Trophoblast cell (in vitro differentiated cells and primary cell): Measurements from ENCODE around the gene NUP205.

ENCODE experiments used
- DNase-seq, 2 donors: peaks; one replicate each; pipeline ENCODE4 v3.0.0-alpha.2; 2016
- H2AFZ ChIP-seq: 2 replicates; pipeline ENCODE4 v1.6.1; 2013; ENCODE audit warnings: low read length, moderate library complexity, mild to moderate bottlenecking; ENCODE audit not compliant: insufficient read depth, poor library complexity
- H2AK5ac ChIP-seq: 2 replicates; pipeline ENCODE4 v1.6.1; 2013; ENCODE audit warnings: mild to moderate bottlenecking, low read length
- H2BK120ac ChIP-seq: 2 replicates; pipeline ENCODE4 v1.6.1; 2013; ENCODE audit warnings: low read length, mild to moderate bottlenecking, moderate library complexity; ENCODE audit not compliant: insufficient read depth, poor library complexity
- H2BK12ac ChIP-seq: 2 replicates; pipeline ENCODE4 v1.6.1; 2013; ENCODE audit warnings: mild to moderate bottlenecking, low read length, moderate library complexity
- H2BK5ac ChIP-seq: 2 replicates; pipeline ENCODE4 v1.6.1; 2013; ENCODE audit warnings: low read length, low read depth, moderate library complexity, mild to moderate bottlenecking; ENCODE audit not compliant: poor library complexity
- H3K14ac ChIP-seq: 2 replicates; pipeline ENCODE4 v1.6.1; 2013; ENCODE audit warnings: mild to moderate bottlenecking, low read length
- H3K18ac ChIP-seq: 2 replicates; pipeline ENCODE4 v1.6.1; 2013; ENCODE audit warnings: mild to moderate bottlenecking, low read length
- H3K23ac ChIP-seq: 2 replicates; pipeline ENCODE4 v1.6.1; 2013; ENCODE audit warnings: low read length
- H3K27ac ChIP-seq: 2 replicates; pipeline ENCODE4 v1.5.1; 2013; ENCODE audit warnings: low read depth, mild to moderate bottlenecking, inconsistent platforms, low read length, moderate library complexity
- H3K27me3 ChIP-seq: 2 replicates; pipeline ENCODE4 v1.6.1; 2013; ENCODE audit warnings: inconsistent platforms, mild to moderate bottlenecking, low read length, moderate library complexity; ENCODE audit not compliant: insufficient read depth
- H3K36me3 ChIP-seq, 2 experiments: 1 replicate in 1 of 2; 2 replicates in 1 of 2; pipeline ENCODE4 v1.6.1; 2013; ENCODE audit warnings: low read length in 2 of 2, mild to moderate bottlenecking in 2 of 2, moderate library complexity in 1 of 2; ENCODE audit not compliant: insufficient read depth in 2 of 2, control insufficient read depth in 1 of 2
- H3K4ac ChIP-seq: 2 replicates; pipeline ENCODE4 v1.6.1; 2013; ENCODE audit warnings: low read depth, mild to moderate bottlenecking, low read length, moderate library complexity
- H3K4me1 ChIP-seq, 2 experiments: 1 replicate in 1 of 2; 2 replicates in 1 of 2; pipeline ENCODE4 v1.6.1; 2013; ENCODE audit warnings: low read length in 2 of 2, mild to moderate bottlenecking in 2 of 2, moderate library complexity in 1 of 2; ENCODE audit not compliant: insufficient read depth in 2 of 2, control insufficient read depth in 1 of 2
- H3K4me2 ChIP-seq: 2 replicates; pipeline ENCODE4 v1.6.1; 2013; ENCODE audit warnings: inconsistent platforms, mild to moderate bottlenecking, low read length, moderate library complexity
- H3K4me3 ChIP-seq: 2 replicates; pipeline ENCODE4 v1.5.1; 2013; ENCODE audit warnings: mild to moderate bottlenecking, low read depth, low read length, inconsistent platforms
- H3K79me1 ChIP-seq: one replicate; pipeline ENCODE4 v1.6.1; 2013; ENCODE audit warnings: low read length
- H3K79me2 ChIP-seq: 2 replicates; pipeline ENCODE4 v1.6.1; 2013; ENCODE audit warnings: low read length, mild to moderate bottlenecking; ENCODE audit not compliant: control insufficient read depth, insufficient read depth, poor library complexity
- H3K9ac ChIP-seq: 2 replicates; pipeline ENCODE4 v1.6.1; 2013; ENCODE audit warnings: mild to moderate bottlenecking, low read length
- H3K9me3 ChIP-seq: 2 replicates; pipeline ENCODE4 v1.6.1; 2013; ENCODE audit warnings: low read depth, mild to moderate bottlenecking, control low read depth, inconsistent platforms, low read length; ENCODE audit not compliant: insufficient read depth
- H4K12ac ChIP-seq: 2 replicates; pipeline ENCODE4 v1.6.1; 2013; ENCODE audit warnings: low read depth, mild to moderate bottlenecking, low read length, moderate library complexity
- H4K8ac ChIP-seq: 2 replicates; pipeline ENCODE4 v1.6.1; 2013; ENCODE audit warnings: low read depth, mild to moderate bottlenecking, low read length, moderate library complexity
- H4K91ac ChIP-seq: one replicate; pipeline ENCODE4 v1.6.1; 2013; ENCODE audit warnings: low read depth, mild to moderate bottlenecking, low read length, moderate library complexity
- WGBS: extraction: QIAGEN DNeasy Blood & Tissue Kit; methylation state at CpG from one replicate; pipeline ENCODE4 v1.1.7; 2013; ENCODE audit warnings: missing lambda C conversion rate; ENCODE audit not compliant: insufficient read length, insufficient coverage; ENCODE audit errors: extremely low coverage; 5-methylcytosine and 5-hydroxymethylcytosine counted together

The NUP205 gene

GRCh38 chr7:135522509-135522908 is 35.2 kb upstream of the NUP205 start:
- Histone ChIP-seq H2BK12ac (no peak overlapping the region), H3K4ac (no peak overlapping the region), H3K4me2 (no peak overlapping the region)

DNA sequence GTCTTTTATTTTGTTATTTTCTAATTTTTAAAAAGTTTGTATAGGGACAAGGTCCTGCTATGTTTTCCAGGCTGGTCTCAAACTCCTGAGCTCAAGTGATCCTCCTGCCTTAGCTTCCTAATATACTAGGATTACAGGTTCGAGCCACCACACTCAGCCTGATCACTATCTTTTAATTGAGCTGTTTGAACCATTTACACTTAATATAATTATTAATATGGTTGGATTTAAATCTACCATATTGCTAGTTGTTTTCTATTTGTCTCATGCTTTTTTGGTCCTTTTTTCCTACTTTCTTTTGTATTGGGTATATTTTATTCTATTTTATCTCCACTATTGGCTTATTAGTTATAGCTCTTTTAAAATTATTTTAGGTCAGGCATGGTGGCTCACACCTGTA is 34.6 kb upstream of the NUP205 start:
- Histone ChIP-seq H3K9me3 (no peaks in the 10 kb centered on the region), H2AFZ (no peak overlapping the region), H3K9ac (no peak overlapping the region), H4K12ac (no peak overlapping the region), H3K14ac (no peak overlapping the region), H2BK12ac (no peak overlapping the region), H3K79me2 (no peaks in the 10 kb centered on the region), H2BK5ac (no peak overlapping the region), H4K8ac (no peak overlapping the region), H2AK5ac (no peak overlapping the region), H3K18ac (no peak overlapping the region), H3K4ac (no peak overlapping the region), H2BK120ac (no peak overlapping the region), H3K4me3 (no peak overlapping the region), H3K36me3 (no peaks in the 10 kb centered on the region), H3K4me1 (no peaks in the 10 kb centered on the region), H3K27me3 (no peaks in the 10 kb centered on the region), H4K91ac (no peak overlapping the region), H3K79me1 (no peaks in the 10 kb centered on the region), H3K23ac (no peak overlapping the region), H3K4me2 (no peak overlapping the region), H3K27ac (no peak overlapping the region)
- no CpG with 5 or more reads among the region's 1 CpG for WGBS
- no peak for DNase-seq

More at GRCh38 chr7:135522509-135522908, 35.2 kb upstream of the NUP205 start:
- Histone ChIP-seq H3K79me1 (no peaks in the 10 kb centered on the region), H4K91ac (no peak overlapping the region), H4K12ac (no peak overlapping the region), H2AK5ac (no peak overlapping the region), H4K8ac (no peak overlapping the region), H3K23ac (no peak overlapping the region), H3K14ac (no peak overlapping the region), H3K27me3 (no peaks in the 10 kb centered on the region), H2BK120ac (no peak overlapping the region), H3K18ac (no peak overlapping the region), H3K36me3 (no peaks in the 10 kb centered on the region), H3K79me2 (no peaks in the 10 kb centered on the region), H2BK5ac (no peak overlapping the region), H3K27ac (no peak overlapping the region), H2AFZ (no peak overlapping the region), H3K9ac (no peak overlapping the region), H3K4me3 (no peak overlapping the region), H3K9me3 (no peaks in the 10 kb centered on the region), H3K4me1 (no peaks in the 10 kb centered on the region)
- WGBS, result no CpG with 5 or more reads among the region's 6 CpGs
- DNase-seq, result no peak

GRCh38 chr7:135525426-135525825 is 32.3 kb upstream of the NUP205 start:
- Histone ChIP-seq H3K79me1 (no peaks in the 10 kb centered on the region), H3K4me2 (no peak overlapping the region), H3K4me3 (no peak overlapping the region), H3K14ac (no peak overlapping the region), H2AFZ (no peak overlapping the region), H4K91ac (no peak overlapping the region), H3K9me3 (no peaks in the 10 kb centered on the region), H2BK120ac (no peak overlapping the region), H3K4me1 (no peaks in the 10 kb centered on the region), H3K79me2 (no peaks in the 10 kb centered on the region), H2BK5ac (no peak overlapping the region), H2BK12ac (no peak overlapping the region), H3K23ac (no peak overlapping the region), H4K8ac (no peak overlapping the region), H3K18ac (no peak overlapping the region), H3K27me3 (no peaks in the 10 kb centered on the region), H3K9ac (peak overlapping the region; percentile 18), H3K4ac (no peak overlapping the region), H3K36me3 (no peaks in the 10 kb centered on the region), H2AK5ac (no peak overlapping the region), H4K12ac (no peak overlapping the region), H3K27ac (no peak overlapping the region)
- WGBS, result no CpG with 5 or more reads among the region's 4 CpGs
- DNase-seq, result no peak

DNA sequence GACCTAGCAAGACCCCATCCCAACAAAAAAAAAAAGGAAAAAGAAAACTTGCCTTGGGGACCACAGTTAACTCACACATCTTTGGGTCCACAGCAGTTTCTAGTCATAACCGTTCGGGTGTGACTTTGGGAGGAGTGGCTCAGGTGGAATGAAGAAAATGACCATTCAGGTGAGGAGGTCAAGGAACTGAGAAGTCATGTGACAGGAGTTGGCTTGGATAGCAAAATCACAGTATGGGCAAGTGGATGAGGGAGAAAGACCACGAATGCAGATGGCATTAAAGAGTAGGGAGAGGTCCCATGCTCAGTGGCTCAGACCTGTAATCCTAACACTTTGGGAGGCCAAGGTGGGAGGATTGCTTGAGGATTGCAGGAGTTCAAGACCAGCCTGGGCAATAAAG is 30.7 kb upstream of the NUP205 start:
- H4K91ac ChIP-seq, result no peak overlapping the region
- no peak overlapping the region for H4K12ac ChIP-seq

More for the DNA sequence above, 30.7 kb upstream of the NUP205 start:
- H3K4me1 ChIP-seq, result no peaks in the 10 kb centered on the region
- H2BK120ac ChIP-seq, result no peak overlapping the region
- H3K4me3 ChIP-seq, result no peak overlapping the region
- DNase-seq, result no peak
- no peak overlapping the region for H3K18ac ChIP-seq
- H3K4me2 ChIP-seq, result no peak overlapping the region
- no peaks in the 10 kb centered on the region for H3K36me3 ChIP-seq
- H3K14ac ChIP-seq, result no peak overlapping the region
- H3K9ac ChIP-seq, result no peak overlapping the region
- no peak overlapping the region for H3K4ac ChIP-seq
- H4K8ac ChIP-seq, result no peak overlapping the region
- no peak overlapping the region for H2BK12ac ChIP-seq
- H3K9me3 ChIP-seq, result no peaks in the 10 kb centered on the region
- H2AK5ac ChIP-seq, result no peak overlapping the region
- no peaks in the 10 kb centered on the region for H3K79me2 ChIP-seq
- H3K79me1 ChIP-seq, result no peaks in the 10 kb centered on the region
- H3K27me3 ChIP-seq, result no peaks in the 10 kb centered on the region
- no CpG with 5 or more reads among the region's 3 CpGs for WGBS
- no peak overlapping the region for H2AFZ ChIP-seq
- no peak overlapping the region for H3K23ac ChIP-seq
- H3K27ac ChIP-seq, result no peak overlapping the region
- no peak overlapping the region for H2BK5ac ChIP-seq
